Vagina (tissue), 2 donors: ENCODE data around the gene USP49. TPM values are rescaled to one million over a fixed set of nuclear protein-coding genes. Genes with fewer than 3 reads are reported as not detected.

Experiments used
- DNase-seq, 2 donors: peaks; one replicate each; pipeline ENCODE4 v3.0.0-alpha.2; 2017; ENCODE audit errors: extremely low spot score in 2 of 2
- H3K27ac ChIP-seq: fragments of 200-600 bp; sonication (generic); one replicate; pipeline ENCODE4 v1.5.1; 2019
- H3K27me3 ChIP-seq: fragments of 200-600 bp; sonication (generic); one replicate; pipeline ENCODE4 v1.5.1; 2019
- H3K36me3 ChIP-seq, 2 donors: fragments of 200-600 bp; sonication (generic); one replicate each; pipeline ENCODE4 v1.5.1; 2017 to 2019
- H3K4me1 ChIP-seq: fragments of 200-600 bp; sonication (generic); one replicate; pipeline ENCODE4 v1.5.1; 2019
- H3K4me3 ChIP-seq, 2 donors: fragments of 200-600 bp; sonication (generic); 1 replicate in 1 of 2; 2 replicates in 1 of 2; pipeline ENCODE4 v1.5.1; 2016 to 2019
- H3K9me3 ChIP-seq: fragments of 200-600 bp; sonication (generic); one replicate; pipeline ENCODE4 v1.5.1; 2019
- POLR2A ChIP-seq, 2 donors: fragments of 450-650 bp; IDR thresholded peaks; one replicate each; pipeline ENCODE4 v1.6.1; 2017; ENCODE audit warnings: antibody characterized with exemption in 2 of 2, mild to moderate bottlenecking in 2 of 2, moderate library complexity in 2 of 2
- POLR2AphosphoS5 ChIP-seq, 2 donors: sonication (generic); formaldehyde crosslinking; IDR thresholded peaks; one replicate each; pipeline ENCODE4 v1.9.0; 2017; ENCODE audit warnings: antibody characterized with exemption in 2 of 2, mild to moderate bottlenecking in 2 of 2, low read depth in 1 of 2; ENCODE audit not compliant: insufficient read depth in 1 of 2
- intact Hi-C: fragments of 100-400 bp; cut with DNase I; formaldehyde crosslinking; loops from one replicate; pipeline ENCODE4 v1.15.1; 2023
- small RNA-seq: library from RNA; depleted of rRNA; stranded (forward); fragments of <200 nt; gene quantifications from one replicate; pipeline ENCODE3, GENCODE V24; 2016
- total RNA-seq: library from RNA; depleted of rRNA; stranded (reverse); fragments of >200 nt; gene quantifications from one replicate; pipeline ENCODE4 v1.2.3, GENCODE V29; 2016
- TF ChIP-seq, protein P1 (sequence below), 3 experiments: fragments of 450-650 bp in 2 of 3; fragments of 200-600 bp in 1 of 3; sonication (generic) in 1 of 3; IDR thresholded peaks; one replicate each; pipeline ENCODE4 v1.5.1; 2017 to 2019; ENCODE audit warnings: antibody characterized with exemption in 3 of 3, mild to moderate bottlenecking in 2 of 3, moderate library complexity in 2 of 3

Gene USP49
- total RNA-seq, 1 donor from 2014 or later, result 9.1 TPM

GRCh38 chr6:41743406-41744235 lies 151.6 kb downstream of the USP49 start:
- no peak for DNase-seq
- intact Hi-C loops, result no loop called here
- H3K27me3 ChIP-seq, result no peaks in the 10 kb centered on the region
- H3K36me3 ChIP-seq, result no peaks in the 10 kb centered on the region
- TF ChIP-seq POLR2AphosphoS5 (IDR thresholded peaks at IDR 0.05; ENCODE audit: insufficient read depth in 1 of 2, low read depth in 1 of 2) (no peak), POLR2A (IDR thresholded peaks at IDR 0.05) (no peak)
- TF ChIP-seq, protein P1, sequence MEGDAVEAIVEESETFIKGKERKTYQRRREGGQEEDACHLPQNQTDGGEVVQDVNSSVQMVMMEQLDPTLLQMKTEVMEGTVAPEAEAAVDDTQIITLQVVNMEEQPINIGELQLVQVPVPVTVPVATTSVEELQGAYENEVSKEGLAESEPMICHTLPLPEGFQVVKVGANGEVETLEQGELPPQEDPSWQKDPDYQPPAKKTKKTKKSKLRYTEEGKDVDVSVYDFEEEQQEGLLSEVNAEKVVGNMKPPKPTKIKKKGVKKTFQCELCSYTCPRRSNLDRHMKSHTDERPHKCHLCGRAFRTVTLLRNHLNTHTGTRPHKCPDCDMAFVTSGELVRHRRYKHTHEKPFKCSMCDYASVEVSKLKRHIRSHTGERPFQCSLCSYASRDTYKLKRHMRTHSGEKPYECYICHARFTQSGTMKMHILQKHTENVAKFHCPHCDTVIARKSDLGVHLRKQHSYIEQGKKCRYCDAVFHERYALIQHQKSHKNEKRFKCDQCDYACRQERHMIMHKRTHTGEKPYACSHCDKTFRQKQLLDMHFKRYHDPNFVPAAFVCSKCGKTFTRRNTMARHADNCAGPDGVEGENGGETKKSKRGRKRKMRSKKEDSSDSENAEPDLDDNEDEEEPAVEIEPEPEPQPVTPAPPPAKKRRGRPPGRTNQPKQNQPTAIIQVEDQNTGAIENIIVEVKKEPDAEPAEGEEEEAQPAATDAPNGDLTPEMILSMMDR (IDR thresholded peaks at IDR 0.05), result no peak
- no peaks in the 10 kb centered on the region for H3K4me1 ChIP-seq
- H3K4me3 ChIP-seq, result no peak overlapping the region
- no peak overlapping the region for H3K27ac ChIP-seq
- no peaks in the 10 kb centered on the region for H3K9me3 ChIP-seq

- no peaks in the 10 kb centered on the region for H3K9me3 ChIP-seq
- intact Hi-C loops, result no loop called here
- DNase-seq, result no peak
- no peaks in the 10 kb centered on the region for H3K4me1 ChIP-seq
- TF ChIP-seq, protein P1 (IDR thresholded peaks at IDR 0.05), result no peak
- TF ChIP-seq POLR2AphosphoS5 (IDR thresholded peaks at IDR 0.05; ENCODE audit: insufficient read depth in 1 of 2, low read depth in 1 of 2) (no peak), POLR2A (IDR thresholded peaks at IDR 0.05) (no peak)
- no peak overlapping the region for H3K4me3 ChIP-seq
- H3K27ac ChIP-seq, result no peak overlapping the region
- H3K36me3 ChIP-seq, result no peaks in the 10 kb centered on the region
- no peaks in the 10 kb centered on the region for H3K27me3 ChIP-seq
Measured at GRCh38 chr6:41741625-41742490, 153.3 kb downstream of the USP49 start.

GRCh38 chr6:41740366-41741162 lies 154.6 kb downstream of the USP49 start:
- TF ChIP-seq POLR2AphosphoS5 (IDR thresholded peaks at IDR 0.05; ENCODE audit: insufficient read depth in 1 of 2, low read depth in 1 of 2), result no peak
- TF ChIP-seq POLR2A (IDR thresholded peaks at IDR 0.05), result no peak
- TF ChIP-seq, protein P1 (IDR thresholded peaks at IDR 0.05), result no peak
- DNase-seq, result no peak
- Histone ChIP-seq H3K4me1 (peaks cover 7% of the 10 kb centered on the region), H3K4me3 (no peak overlapping the region), H3K27ac (no peak overlapping the region), H3K27me3 (no peaks in the 10 kb centered on the region), H3K36me3 (no peaks in the 10 kb centered on the region), H3K9me3 (no peaks in the 10 kb centered on the region)
- intact Hi-C loops, result no loop called here

Small RNAs within 50 kb of the gene (small RNA-seq; reads per million reads assigned to genes)
- gene AL365205.2 (not detected), gene AL365205.3 (not detected), gene RF00019 (not detected), gene RF00393 (not detected)

Other genes starting within 250 kb of the USP49 start
- gene TFEB, start 159.8 kb downstream of the USP49 start, total RNA-seq, result 37.8 TPM
- 3.4 TPM for gene PGC, start 148.0 kb downstream of the USP49 start, total RNA-seq
- 4.4 TPM for gene FRS3, start 115.5 kb downstream of the USP49 start, total RNA-seq
- 10.1 TPM for gene PRICKLE4, start 114.6 kb downstream of the USP49 start, total RNA-seq
- gene TOMM6, start 107.7 kb downstream of the USP49 start, total RNA-seq, result 105 TPM
- gene MED20, start 25.8 kb upstream of the USP49 start, total RNA-seq, result 9.6 TPM
- gene BYSL, start 26.1 kb upstream of the USP49 start, total RNA-seq, result 16.0 TPM
- gene CCND3, start 46.4 kb upstream of the USP49 start, total RNA-seq, result 122 TPM
- 35.6 TPM for gene TAF8, start 155.1 kb upstream of the USP49 start, total RNA-seq
- gene C6orf132, start 247.2 kb upstream of the USP49 start, total RNA-seq, result 78.6 TPM